ENCODE results near the gene ASCC3.

DNA sequence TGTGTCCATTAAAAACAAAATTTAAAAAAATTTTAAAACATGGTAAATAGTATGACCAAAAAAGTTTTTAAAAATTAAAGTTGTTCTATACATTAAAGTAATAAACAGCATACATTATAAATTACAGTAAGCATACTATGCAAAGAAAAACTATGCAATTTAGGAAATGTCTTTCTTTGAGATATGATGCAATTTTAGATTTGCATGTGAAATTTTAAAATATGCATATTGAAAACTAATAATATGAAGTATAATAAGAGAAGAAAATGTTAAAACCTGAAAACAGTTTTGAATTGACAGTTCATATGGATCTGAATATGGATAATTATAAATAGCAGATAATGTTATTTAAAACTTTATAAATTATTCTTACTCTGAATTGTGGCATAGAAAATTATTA is 43.1 kb downstream of the ASCC3 start:
- TF ChIP-seq POLR2AphosphoS5 (IDR thresholded peaks at IDR 0.05; ENCODE audit: low read depth, low read length) (no peak), POLR2A (IDR thresholded peaks at IDR 0.05; ENCODE audit: low read depth, low read length) (no peak), TAF1 (IDR thresholded peaks at IDR 0.05; ENCODE audit: low read depth, low read length) (no peak)

Measured in GM12891 (cell line).